Measurements from ENCODE around the gene UBE4B.
A peak's percentile ranks its signal among the peaks of the same experiment; 100 is the strongest.

Gene UBE4B

GRCh38 chr1:10033359-10033845 is 644 bp downstream of the UBE4B start:
- peak; percentile 42 for DNase-seq (ENCODE audit: low read depth)
- peak overlapping the region; percentile 98 for H3K4me3 ChIP-seq (ENCODE audit: control insufficient read depth, low read depth, low read length)
- TF ChIP-seq CTCF (conservative IDR thresholded peaks at IDR 0.05; ENCODE audit: control insufficient read depth, insufficient read depth, low read depth, low read length) = no peak

GRCh38 chr1:10042746-10043145 is 10.0 kb downstream of the UBE4B start:
- no peak for DNase-seq (ENCODE audit: low read depth)
- H3K4me3 ChIP-seq (ENCODE audit: control insufficient read depth, low read depth, low read length) = no peak overlapping the region
- no peak for TF ChIP-seq CTCF (conservative IDR thresholded peaks at IDR 0.05; ENCODE audit: control insufficient read depth, insufficient read depth, low read depth, low read length)

- TF ChIP-seq CTCF (conservative IDR thresholded peaks at IDR 0.05; ENCODE audit: control insufficient read depth, insufficient read depth, low read depth, low read length) = no peak
- no peak overlapping the region for H3K4me3 ChIP-seq (ENCODE audit: control insufficient read depth, low read depth, low read length)
- DNase-seq (ENCODE audit: low read depth) = peak; percentile 48
Observed at GRCh38 chr1:10045480-10046355, 13.0 kb downstream of the UBE4B start.

GRCh38 chr1:10046356-10047085 is 13.8 kb downstream of the UBE4B start:
- DNase-seq (ENCODE audit: low read depth) = peak; percentile 30
- H3K4me3 ChIP-seq (ENCODE audit: control insufficient read depth, low read depth, low read length) = no peak overlapping the region
- no peak for TF ChIP-seq CTCF (conservative IDR thresholded peaks at IDR 0.05; ENCODE audit: control insufficient read depth, insufficient read depth, low read depth, low read length)

- H3K4me3 ChIP-seq (ENCODE audit: control insufficient read depth, low read depth, low read length) = no peak overlapping the region
- TF ChIP-seq CTCF (conservative IDR thresholded peaks at IDR 0.05; ENCODE audit: control insufficient read depth, insufficient read depth, low read depth, low read length) = no peak
- DNase-seq (ENCODE audit: low read depth) = no peak
Observed at GRCh38 chr1:10048601-10049000, 15.8 kb downstream of the UBE4B start.

- no peak for DNase-seq (ENCODE audit: low read depth)
- TF ChIP-seq CTCF (conservative IDR thresholded peaks at IDR 0.05; ENCODE audit: control insufficient read depth, insufficient read depth, low read depth, low read length) = no peak
- no peak overlapping the region for H3K4me3 ChIP-seq (ENCODE audit: control insufficient read depth, low read depth, low read length)
Observed at GRCh38 chr1:10050611-10051010, 17.9 kb downstream of the UBE4B start.
